LNCAP (cell line): ENCODE measurements around the gene KRTAP5-8.
"Not testable (repeated sequence)": the region's sequence is repeated elsewhere in the genome, so short reads cannot be mapped to it uniquely, and the experiment has no call there.

Experiments used
- CTCF ChIP-seq: fragments of 450-650 bp; IDR thresholded peaks from 2 replicates; pipeline ENCODE4 v1.5.1; 2017; ENCODE audit warnings: mild to moderate bottlenecking

KRTAP5-8 gene

GRCh38 chr11:71537977-71538665 lies at the start of gene KRTAP5-8:
Gene KRTAP5-8, plus strand, starts transcription at chr11:71538025. Its CDS starts 31 bp downstream, at chr11:71538056.
- not testable (repeated sequence) for TF ChIP-seq CTCF

GRCh38 chr11:71488681-71489270 lies 49.0 kb upstream of the KRTAP5-8 start:
- TF ChIP-seq CTCF = no peak

GRCh38 chr11:71489311-71490043 lies 48.3 kb upstream of the KRTAP5-8 start:
- TF ChIP-seq CTCF = no peak

- TF ChIP-seq CTCF = no peak
Measured at GRCh38 chr11:71490044-71490730, 47.6 kb upstream of the KRTAP5-8 start.

GRCh38 chr11:71490731-71491390 lies 47.0 kb upstream of the KRTAP5-8 start:
- TF ChIP-seq CTCF = no peak

GRCh38 chr11:71491531-71491930 lies 46.3 kb upstream of the KRTAP5-8 start:
- TF ChIP-seq CTCF = no peak

GRCh38 chr11:71491940-71492339 lies 45.9 kb upstream of the KRTAP5-8 start:
- no peak for TF ChIP-seq CTCF
